ENCODE results near the gene LAMTOR2.

LAMTOR2 gene

GRCh38 chr1:156100205-156100995, 45.8 kb downstream of the LAMTOR2 start:
- peak; percentile 31 for DNase-seq

DNA sequence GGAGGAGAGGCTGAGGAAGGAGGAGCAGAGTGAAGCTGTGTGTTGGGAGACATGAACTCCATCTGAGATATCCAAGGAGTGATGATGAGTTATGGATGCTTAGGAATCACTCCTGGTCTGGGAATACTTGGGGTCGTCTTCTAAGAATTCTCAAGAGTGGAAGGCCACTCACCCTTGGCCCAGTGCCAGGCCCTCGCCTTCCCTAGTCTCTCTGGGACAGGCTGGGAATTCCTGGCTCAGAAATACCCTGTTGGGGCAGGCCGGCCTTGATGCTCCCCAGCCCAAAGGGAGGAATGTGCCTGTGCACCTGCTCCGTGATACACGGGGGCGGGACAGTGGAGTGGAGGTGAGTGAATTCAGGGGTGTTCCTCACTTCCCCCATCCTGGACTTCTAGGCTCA, 47.3 kb downstream of the LAMTOR2 start:
- DNase-seq, result no peak

DNA sequence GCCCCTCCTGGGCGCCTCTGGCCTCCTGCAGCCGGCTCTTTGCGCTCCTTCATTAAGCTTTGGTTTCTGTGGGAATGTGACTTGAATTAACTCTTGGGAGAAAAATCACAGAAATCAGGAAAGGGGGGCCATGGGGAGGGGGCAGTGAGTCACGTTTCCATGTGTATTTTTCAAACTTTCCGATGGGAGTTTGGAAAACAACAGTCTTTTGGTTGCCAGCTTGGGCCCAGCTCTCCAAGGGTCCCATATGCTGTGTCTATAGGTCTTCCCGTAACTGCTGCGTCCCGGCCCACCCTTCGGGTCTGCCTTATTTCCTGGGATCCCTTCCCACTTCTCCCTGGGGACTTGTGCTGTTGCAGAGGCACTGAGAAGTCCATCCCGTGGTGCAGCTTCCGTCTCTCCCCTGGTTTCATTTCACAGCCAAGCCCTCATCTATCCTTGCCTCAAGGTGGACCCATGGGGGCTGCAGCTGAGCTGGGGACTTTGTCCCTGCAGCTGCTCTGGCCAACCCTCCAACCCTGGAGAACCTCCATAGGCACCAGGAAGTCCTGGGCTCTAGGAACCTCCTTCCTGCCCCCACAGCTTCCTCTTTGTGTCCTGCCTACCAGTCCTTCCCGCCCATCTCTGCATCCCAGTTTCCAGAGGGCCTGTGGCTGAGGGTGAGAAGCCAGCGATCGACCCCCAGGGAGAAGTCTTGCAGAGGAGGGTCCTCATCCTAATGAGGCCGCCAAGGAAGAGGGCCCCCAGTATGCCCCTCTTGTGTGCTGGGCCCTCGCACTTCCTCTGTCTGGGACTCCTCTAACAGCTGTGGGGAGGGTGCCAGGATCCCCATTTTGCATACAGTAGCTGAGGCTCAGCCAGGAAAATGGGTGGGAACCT, 48.3 kb downstream of the LAMTOR2 start:
- no peak for DNase-seq

- no peak for DNase-seq
These were observed 49.0 kb downstream of the LAMTOR2 start for GRCh38 chr1:156103521-156103947.

DNA sequence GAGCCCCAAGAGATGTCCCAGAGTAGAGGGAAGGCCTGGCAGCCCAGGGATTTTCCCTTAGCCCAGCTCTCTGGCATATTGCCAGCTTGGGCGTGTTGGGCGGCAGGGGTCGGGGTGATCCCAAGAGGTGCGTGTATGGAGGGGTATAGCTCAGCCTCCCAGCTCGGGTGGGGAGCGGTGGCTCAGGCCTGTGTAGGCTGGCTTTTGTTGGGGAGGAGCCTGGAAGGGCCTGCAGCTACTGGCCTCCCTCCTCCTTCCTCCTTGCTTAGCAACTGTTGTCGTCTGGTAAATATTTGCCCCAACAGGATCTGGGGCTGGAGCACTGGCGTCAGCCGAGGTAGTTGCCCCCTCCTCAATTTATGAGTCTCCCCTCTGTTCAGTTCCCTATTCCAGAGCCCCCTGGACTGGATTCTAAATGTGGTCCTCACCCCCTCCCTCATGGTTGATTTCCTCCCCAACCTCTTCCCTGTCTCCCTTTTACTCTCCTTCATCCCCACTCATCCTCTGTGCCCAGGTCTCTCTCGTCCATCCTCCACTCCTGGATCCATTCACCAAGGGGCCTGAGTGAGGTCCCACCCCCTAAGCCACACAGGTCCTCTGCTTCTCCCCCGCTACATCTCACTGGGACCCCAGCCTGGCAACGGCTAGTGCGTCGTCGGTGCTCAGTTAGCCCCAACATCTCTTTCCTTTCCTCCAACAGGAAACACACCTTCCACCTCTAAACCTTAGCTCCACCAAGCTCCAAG, 49.7 kb downstream of the LAMTOR2 start:
- peak; percentile 51 for DNase-seq

DNA sequence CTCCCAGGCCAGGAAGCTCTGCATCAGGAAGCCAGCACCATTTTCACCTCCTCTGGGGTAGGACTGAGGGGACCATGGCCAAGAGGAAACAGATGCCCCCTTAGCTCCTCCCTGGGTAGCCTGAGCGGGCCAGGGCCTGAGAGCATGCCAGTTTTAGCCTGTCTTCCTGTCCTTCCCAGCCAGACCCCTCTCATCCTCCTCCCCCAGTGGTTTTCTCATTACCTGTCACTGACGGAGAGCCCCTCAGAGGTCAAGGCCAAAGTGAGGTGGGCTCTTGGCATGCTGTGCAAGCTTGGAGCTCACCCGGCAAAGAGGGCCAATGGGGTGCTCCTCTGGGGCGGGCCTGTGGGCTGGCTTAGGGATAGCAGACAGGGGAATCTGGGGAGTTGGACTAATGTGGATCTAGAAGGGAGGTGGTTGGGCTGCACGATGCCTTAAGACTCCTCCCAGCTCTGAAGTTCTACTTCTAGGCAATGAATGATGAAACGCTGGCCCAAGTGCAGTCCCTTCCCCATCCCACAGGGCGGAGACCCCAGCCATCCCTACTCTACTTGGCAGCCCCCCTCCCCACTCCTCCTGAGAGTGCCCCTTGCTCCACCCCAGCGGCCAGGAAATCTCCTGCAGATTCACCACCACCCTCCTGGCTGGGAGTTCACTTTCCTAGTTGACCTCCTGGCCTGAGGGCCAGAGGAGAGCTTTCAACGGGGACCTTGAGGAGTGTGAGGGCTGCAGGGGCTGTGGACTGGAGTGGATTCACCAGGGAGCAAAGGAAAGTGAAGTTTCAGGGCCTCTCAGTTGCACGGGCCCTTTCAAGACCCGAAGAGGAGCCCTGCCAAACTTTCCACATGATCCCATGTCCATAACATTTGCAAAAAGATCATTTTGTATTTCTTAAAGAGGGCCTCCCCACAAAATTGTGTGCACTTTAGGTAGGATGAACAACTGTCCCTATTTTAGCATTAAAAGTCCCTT, 50.6 kb downstream of the LAMTOR2 start:
- no peak for DNase-seq

DNA sequence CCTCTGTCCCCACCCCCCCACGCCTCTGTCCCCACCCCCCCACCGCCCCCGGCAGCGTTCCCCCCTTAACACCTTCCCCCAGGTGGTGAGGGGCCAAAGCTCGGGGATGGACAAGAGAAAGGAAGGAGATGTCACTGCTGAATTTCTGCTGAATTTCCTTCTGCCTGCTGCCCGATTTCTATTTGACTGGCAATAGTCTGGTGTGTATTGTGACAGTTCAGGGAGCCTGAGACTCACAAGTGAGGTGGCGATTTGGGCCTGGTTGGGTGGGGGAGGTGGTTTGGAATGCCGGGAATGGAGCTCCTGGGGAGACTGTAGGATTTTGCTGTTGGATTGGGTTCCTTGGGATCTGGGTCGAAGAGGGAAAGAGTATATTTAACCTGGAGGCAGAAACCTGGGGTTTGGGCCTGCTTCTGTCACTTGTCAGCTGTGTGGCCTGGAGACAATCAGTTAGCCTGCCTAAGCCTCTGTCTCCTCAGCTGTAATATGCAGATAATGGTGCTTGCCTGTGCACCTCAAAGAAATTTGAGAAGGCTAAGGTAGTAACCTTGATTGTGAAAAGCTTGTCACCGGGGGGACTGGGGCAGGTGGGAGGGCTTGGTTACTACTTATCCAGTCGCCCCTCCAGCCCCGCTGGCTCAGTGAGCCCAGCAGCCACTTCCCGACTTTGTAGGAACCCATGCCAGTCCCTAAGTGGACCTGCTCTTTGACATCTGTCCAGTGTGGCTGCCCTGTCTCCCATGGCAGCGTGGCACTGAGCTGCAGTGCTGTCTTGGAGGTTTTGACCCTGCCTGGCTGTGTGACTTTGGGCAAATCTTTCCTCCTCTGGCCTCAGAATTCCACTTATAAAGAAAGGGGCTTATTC, 52.3 kb downstream of the LAMTOR2 start:
- peak; percentile 23 for DNase-seq

GRCh38 chr1:156108057-156108456, 53.5 kb downstream of the LAMTOR2 start:
- no peak for DNase-seq
